Loucy (cell line): Measurements from ENCODE around the gene FOXC1.

Source experiments
- H2AFZ ChIP-seq: fragments of 200-600 bp; sonication (generic); 2 replicates; pipeline ENCODE4 v1.6.0; 2016; ENCODE audit warnings: antibody characterized with exemption, mild to moderate bottlenecking, low read length, moderate library complexity
- H3F3A ChIP-seq: fragments of 200-600 bp; 2 replicates; pipeline ENCODE4 v1.6.0; 2016; ENCODE audit warnings: antibody characterized with exemption, low read depth, mild to moderate bottlenecking
- H3K27me3 ChIP-seq: fragments of 200-600 bp; sonication (generic); 2 replicates; pipeline ENCODE4 v1.6.1; 2014; ENCODE audit warnings: low read length, mild to moderate bottlenecking; ENCODE audit not compliant: insufficient read depth, poor library complexity, severe bottlenecking
- H3K36me3 ChIP-seq: fragments of 200-600 bp; sonication (generic); 2 replicates; pipeline ENCODE4 v1.6.1; 2016; ENCODE audit warnings: low read length; ENCODE audit not compliant: insufficient read depth
- H3K4me1 ChIP-seq: fragments of 200-600 bp; sonication (generic); 2 replicates; pipeline ENCODE4 v1.5.1; 2014; ENCODE audit warnings: low read length, mild to moderate bottlenecking; ENCODE audit not compliant: insufficient read depth, poor library complexity, severe bottlenecking
- H3K4me2 ChIP-seq: fragments of 200-600 bp; sonication (generic); 2 replicates; pipeline ENCODE4 v1.6.0; 2014; ENCODE audit warnings: antibody characterized with exemption, low read length, low read depth, mild to moderate bottlenecking; ENCODE audit not compliant: poor library complexity, severe bottlenecking
- H3K4me3 ChIP-seq: fragments of 200-600 bp; sonication (generic); 2 replicates; pipeline ENCODE4 v1.5.1; 2014; ENCODE audit warnings: low read length, mild to moderate bottlenecking, mixed read lengths; ENCODE audit not compliant: poor library complexity, severe bottlenecking
- H3K79me2 ChIP-seq: fragments of 200-600 bp; sonication (generic); 2 replicates; pipeline ENCODE4 v1.6.1; 2014; ENCODE audit warnings: low read length; ENCODE audit not compliant: insufficient read depth
- H3K9ac ChIP-seq: fragments of 200-600 bp; sonication (generic); 2 replicates; pipeline ENCODE4 v1.6.0; 2014; ENCODE audit warnings: mild to moderate bottlenecking, low read depth, low read length, moderate library complexity; ENCODE audit not compliant: poor library complexity, severe bottlenecking
- H3K9me2 ChIP-seq: fragments of 200-600 bp; sonication (generic); replicated peaks from 2 replicates; pipeline ENCODE4 v1.6.1; 2016; ENCODE audit warnings: low read depth, low read length, mixed read lengths
- H3K9me3 ChIP-seq: fragments of 200-600 bp; sonication (generic); 2 replicates; pipeline ENCODE4 v1.6.1; 2014; ENCODE audit warnings: mild to moderate bottlenecking, antibody characterized with exemption, low read length, low read depth; ENCODE audit not compliant: insufficient read depth
- H4K20me1 ChIP-seq: fragments of 200-600 bp; sonication (generic); 2 replicates; pipeline ENCODE4 v1.6.0; 2014; ENCODE audit warnings: antibody characterized with exemption, low read length, mild to moderate bottlenecking; ENCODE audit not compliant: insufficient read depth, poor library complexity, severe bottlenecking
- EZH2phosphoT487 ChIP-seq: fragments of 200-600 bp; IDR thresholded peaks from 2 replicates; pipeline ENCODE4 v1.6.1; 2018; ENCODE audit warnings: antibody characterized with exemption, mild to moderate bottlenecking, moderate library complexity, borderline replicate concordance
- TF ChIP-seq, protein P1 (sequence below): fragments of 200-600 bp; sonication (generic); conservative IDR thresholded peaks from 2 replicates; pipeline ENCODE4 v1.5.1; 2014; ENCODE audit warnings: mild to moderate bottlenecking, antibody characterized with exemption, low read length

The FOXC1 gene

DNA sequence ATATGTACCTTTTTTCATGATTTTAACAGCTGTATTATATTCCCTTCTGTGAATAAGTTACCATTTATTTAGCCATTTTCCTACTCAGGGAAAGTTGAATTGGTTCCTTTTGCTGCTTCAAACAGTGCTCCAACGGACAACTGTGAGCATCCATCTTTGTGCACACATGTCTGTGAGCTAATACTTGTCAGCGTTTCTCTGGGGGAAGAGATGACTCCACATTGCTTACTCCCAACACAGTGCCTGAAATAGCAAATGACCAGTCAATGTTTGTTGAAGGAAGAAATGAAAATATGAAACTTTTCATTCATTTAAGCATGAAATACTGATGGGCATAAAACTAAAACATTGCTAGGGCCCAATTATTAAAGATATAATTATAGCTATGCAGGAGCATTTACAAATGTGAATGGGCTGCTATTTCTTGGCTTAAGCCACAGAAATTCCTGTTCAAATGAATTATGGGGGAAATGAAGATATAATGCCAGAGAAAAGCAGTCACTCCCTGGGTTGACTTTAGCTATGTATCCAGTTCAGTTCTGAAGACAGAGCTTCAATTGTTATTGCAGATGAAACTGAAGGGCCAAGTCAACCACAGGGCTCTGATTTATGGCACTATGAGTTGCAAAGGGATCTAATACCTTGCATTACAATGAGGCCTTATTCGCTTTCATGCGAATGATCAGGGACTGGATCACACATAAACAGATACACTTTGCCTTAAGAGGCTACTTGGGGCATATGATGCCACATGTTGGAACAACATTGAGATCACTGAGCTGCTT, 47.4 kb upstream of the FOXC1 start:
- Histone ChIP-seq H3K4me1 (no peaks in the 10 kb centered on the region), H3K27me3 (no peaks in the 10 kb centered on the region), H3K9me3 (no peaks in the 10 kb centered on the region; the same call in 1 of the 2 replicates), H4K20me1 (no peaks in the 10 kb centered on the region), H3K79me2 (no peaks in the 10 kb centered on the region), H2AFZ (no peak overlapping the region), H3K9ac (no peak overlapping the region), H3K36me3 (no peaks in the 10 kb centered on the region), H3K4me3 (no peak overlapping the region), H3K4me2 (no peak overlapping the region), H3K9me2 (no peaks in the 10 kb centered on the region), H3F3A (no peaks in the 10 kb centered on the region)
- TF ChIP-seq, protein P1, sequence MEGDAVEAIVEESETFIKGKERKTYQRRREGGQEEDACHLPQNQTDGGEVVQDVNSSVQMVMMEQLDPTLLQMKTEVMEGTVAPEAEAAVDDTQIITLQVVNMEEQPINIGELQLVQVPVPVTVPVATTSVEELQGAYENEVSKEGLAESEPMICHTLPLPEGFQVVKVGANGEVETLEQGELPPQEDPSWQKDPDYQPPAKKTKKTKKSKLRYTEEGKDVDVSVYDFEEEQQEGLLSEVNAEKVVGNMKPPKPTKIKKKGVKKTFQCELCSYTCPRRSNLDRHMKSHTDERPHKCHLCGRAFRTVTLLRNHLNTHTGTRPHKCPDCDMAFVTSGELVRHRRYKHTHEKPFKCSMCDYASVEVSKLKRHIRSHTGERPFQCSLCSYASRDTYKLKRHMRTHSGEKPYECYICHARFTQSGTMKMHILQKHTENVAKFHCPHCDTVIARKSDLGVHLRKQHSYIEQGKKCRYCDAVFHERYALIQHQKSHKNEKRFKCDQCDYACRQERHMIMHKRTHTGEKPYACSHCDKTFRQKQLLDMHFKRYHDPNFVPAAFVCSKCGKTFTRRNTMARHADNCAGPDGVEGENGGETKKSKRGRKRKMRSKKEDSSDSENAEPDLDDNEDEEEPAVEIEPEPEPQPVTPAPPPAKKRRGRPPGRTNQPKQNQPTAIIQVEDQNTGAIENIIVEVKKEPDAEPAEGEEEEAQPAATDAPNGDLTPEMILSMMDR = no peak
- no peak for TF ChIP-seq EZH2phosphoT487

DNA sequence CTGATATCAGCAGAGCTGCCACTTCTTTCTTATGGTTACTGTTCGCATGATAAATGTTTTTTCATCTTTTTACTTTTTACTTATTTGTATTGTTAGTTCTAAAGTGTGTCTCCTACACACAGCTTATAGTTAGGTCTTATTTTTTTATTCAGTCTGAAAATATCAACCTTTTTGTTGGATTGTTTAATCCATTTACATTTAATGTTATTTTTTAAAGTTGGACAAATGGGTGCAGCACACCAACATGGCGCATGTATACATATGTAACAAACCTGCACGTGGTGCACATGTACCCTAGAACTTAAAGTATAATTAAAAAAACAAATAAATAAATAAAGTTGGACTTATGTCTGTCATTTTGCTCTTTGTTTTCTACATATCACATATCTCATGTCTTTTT, 40.3 kb upstream of the FOXC1 start:
- no peak overlapping the region for H3K4me2 ChIP-seq
- H3K9ac ChIP-seq = no peak overlapping the region

DNA sequence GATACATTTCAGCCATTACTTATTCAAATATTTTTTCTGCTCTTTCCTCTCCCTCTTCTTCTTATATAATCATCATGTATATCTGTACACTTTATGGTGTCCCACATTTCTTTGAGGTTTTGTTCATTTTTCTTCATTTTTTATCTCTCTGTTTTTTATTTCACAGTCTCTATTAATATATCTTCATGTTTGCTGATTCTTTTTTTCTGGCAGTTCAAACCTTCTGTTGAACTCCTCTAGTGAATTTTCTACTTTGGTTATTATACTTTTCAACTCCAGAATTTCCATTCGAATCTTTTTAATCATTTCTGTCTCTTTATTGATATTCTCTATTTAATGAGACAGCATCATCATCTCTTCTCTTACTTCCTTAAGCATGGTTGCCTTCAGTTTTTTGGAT, 38.9 kb upstream of the FOXC1 start:
- Histone ChIP-seq H4K20me1 (no peaks in the 10 kb centered on the region), H3K4me3 (no peak overlapping the region), H3K36me3 (no peaks in the 10 kb centered on the region), H3K79me2 (no peaks in the 10 kb centered on the region), H3K27me3 (no peaks in the 10 kb centered on the region), H3F3A (no peaks in the 10 kb centered on the region), H3K9me3 (peaks cover 10% of the 10 kb centered on the region; the same call in 1 of the 2 replicates), H3K4me1 (peaks cover 10% of the 10 kb centered on the region), H3K9me2 (no peaks in the 10 kb centered on the region), H2AFZ (no peak overlapping the region), H3K9ac (no peak overlapping the region), H3K4me2 (no peak overlapping the region)
- TF ChIP-seq, protein P1 = no peak
- no peak for TF ChIP-seq EZH2phosphoT487

More for the DNA sequence above, 40.3 kb upstream of the FOXC1 start:
- Histone ChIP-seq H2AFZ (no peak overlapping the region), H3K4me3 (no peak overlapping the region), H3K27me3 (no peaks in the 10 kb centered on the region), H3K4me1 (no peaks in the 10 kb centered on the region), H3F3A (no peaks in the 10 kb centered on the region), H3K36me3 (no peaks in the 10 kb centered on the region), H3K9me2 (no peaks in the 10 kb centered on the region), H3K9me3 (peaks cover 10% of the 10 kb centered on the region; the same call in 1 of the 2 replicates), H4K20me1 (no peaks in the 10 kb centered on the region), H3K79me2 (no peaks in the 10 kb centered on the region)
- TF ChIP-seq, protein P1 = no peak
- TF ChIP-seq EZH2phosphoT487 = no peak
